RWPE2 (cell line): Measurements from ENCODE around the gene LIX1L.

Experiments used
- ATAC-seq: fragments of 200-7000 bp; cut with Tn5 transposase; 3 replicates; pipeline ENCODE4 v1.9.1; 2021; ENCODE audit warnings: low read depth
- DNase-seq: peaks from one replicate; pipeline ENCODE4 v3.0.0-alpha.2; 2020; ENCODE audit warnings: low spot score
- H3K27ac ChIP-seq: fragments of 450-650 bp; 2 replicates; pipeline ENCODE4 v1.5.1; 2017; ENCODE audit warnings: mild to moderate bottlenecking; ENCODE audit not compliant: poor library complexity, severe bottlenecking
- H3K27me3 ChIP-seq: fragments of 250-450 bp; sonication (Bioruptor Pico); 2 replicates; pipeline ENCODE4 v1.5.1; 2021; ENCODE audit warnings: mild to moderate bottlenecking, moderate library complexity; ENCODE audit not compliant: insufficient read depth, poor library complexity, severe bottlenecking
- H3K36me3 ChIP-seq: fragments of 250-450 bp; sonication (Bioruptor Pico); 2 replicates; pipeline ENCODE4 v1.5.1; 2020; ENCODE audit warnings: low read depth, mild to moderate bottlenecking, moderate library complexity
- H3K4me1 ChIP-seq: fragments of 250-450 bp; sonication (Bioruptor Pico); 2 replicates; pipeline ENCODE4 v1.5.1; 2021; ENCODE audit warnings: mild to moderate bottlenecking, moderate library complexity; ENCODE audit not compliant: insufficient read depth, poor library complexity, severe bottlenecking
- H3K4me3 ChIP-seq: fragments of 250-450 bp; sonication (Bioruptor Pico); 2 replicates; pipeline ENCODE4 v1.5.1; 2021; ENCODE audit warnings: mild to moderate bottlenecking, moderate library complexity; ENCODE audit not compliant: severe bottlenecking
- H3K9me3 ChIP-seq: fragments of 250-450 bp; sonication (Bioruptor Pico); 2 replicates; pipeline ENCODE4 v1.5.1; 2021; ENCODE audit warnings: mild to moderate bottlenecking, moderate library complexity; ENCODE audit not compliant: severe bottlenecking
- CTCF ChIP-seq: fragments of 450-650 bp; IDR thresholded peaks from one replicate; pipeline ENCODE4 v1.5.1; 2017; ENCODE audit warnings: mild to moderate bottlenecking, moderate library complexity; ENCODE audit not compliant: poor library complexity, severe bottlenecking

The LIX1L gene

GRCh38 chr1:145964328-145965118 is 6.7 kb upstream of the LIX1L start, which contains the start of the genes ANKRD34A and POLR3GL:
ANKRD34A (minus strand) TSS chr1:145964575; CDS start chr1:145961759, 2,816 bp downstream.
POLR3GL (plus strand) TSS chr1:145964690; CDS start chr1:145974866, 10,176 bp downstream.
- Histone ChIP-seq H3K27me3 (no peaks in the 10 kb centered on the region), H3K27ac (peak within 1 kb of the TSS; percentile 80), H3K9me3 (no peaks in the 10 kb centered on the region), H3K36me3 (0 out of 2 replicates have a peak, but pooled peaks cover 3% of the 10 kb centered on the region), H3K4me3 (peak within 1 kb of the TSS; percentile 46), H3K4me1 (peaks cover 15% of the 10 kb centered on the region)
- DNase-seq (peak; percentile 94), ATAC-seq (peak; percentile 92)
- TF ChIP-seq CTCF = no peak

GRCh38 chr1:145963265-145964019 is 5.6 kb upstream of the LIX1L start:
- no peak for DNase-seq
- H3K27ac ChIP-seq = peak overlapping the region; percentile 80

GRCh38 chr1:145962157-145963102 is 4.6 kb upstream of the LIX1L start:
- H3K27ac ChIP-seq = peak overlapping the region; percentile 80
- peak; percentile 61 for DNase-seq
- no peaks in the 10 kb centered on the region for H3K27me3 ChIP-seq

More at GRCh38 chr1:145963265-145964019, 5.6 kb upstream of the LIX1L start:
- Histone ChIP-seq H3K27me3 (no peaks in the 10 kb centered on the region), H3K4me1 (peaks cover 15% of the 10 kb centered on the region), H3K9me3 (no peaks in the 10 kb centered on the region), H3K4me3 (peak overlapping the region; percentile 46), H3K36me3 (0 out of 2 replicates have a peak, but pooled peaks cover 3% of the 10 kb centered on the region)
- peak; percentile 58 for ATAC-seq
- TF ChIP-seq CTCF = no peak

More at GRCh38 chr1:145962157-145963102, 4.6 kb upstream of the LIX1L start:
- ATAC-seq = no peak
- Histone ChIP-seq H3K4me3 (peak overlapping the region; percentile 35), H3K4me1 (peaks cover 15% of the 10 kb centered on the region), H3K36me3 (no peaks in the 10 kb centered on the region), H3K9me3 (no peaks in the 10 kb centered on the region)
- no peak for TF ChIP-seq CTCF
